Breast epithelium (tissue), 4 donors: ENCODE results near the gene ACTRT2. TPM values are rescaled to one million over a fixed set of nuclear protein-coding genes. Genes with fewer than 3 reads are reported as not detected.

Experiments
- DNase-seq, 2 donors: peaks; one replicate each; pipeline ENCODE4 v3.0.0-alpha.2; 2019; ENCODE audit warnings: low spot score in 2 of 2
- H3K27ac ChIP-seq, 2 donors: fragments of 200-600 bp; sonication (generic) in 1 of 2; one replicate each; pipeline ENCODE4 v1.5.1; 2016 to 2019; ENCODE audit warnings: mild to moderate bottlenecking in 1 of 2
- H3K27me3 ChIP-seq, 2 donors: fragments of 200-600 bp; sonication (generic) in 1 of 2; one replicate each; pipeline versions ENCODE4 v1.5.1 to v1.6.0; 2017 to 2019; ENCODE audit warnings: control low read depth in 1 of 2, mild to moderate bottlenecking in 1 of 2
- H3K36me3 ChIP-seq: fragments of 200-600 bp; one replicate; pipeline ENCODE4 v1.5.1; 2019
- H3K4me1 ChIP-seq, 2 donors: fragments of 200-600 bp; sonication (generic); one replicate each; pipeline ENCODE4 v1.5.1; 2016 to 2019; ENCODE audit warnings: control low read depth in 1 of 2
- H3K4me3 ChIP-seq, 3 donors: fragments of 200-600 bp; sonication (generic); 1 replicate in 2 of 3; 2 replicates in 1 of 3; pipeline ENCODE4 v1.5.1; 2016 to 2019; ENCODE audit warnings: mild to moderate bottlenecking in 3 of 3, moderate library complexity in 2 of 3
- H3K9me3 ChIP-seq, 2 donors: fragments of 200-600 bp; sonication (generic) in 1 of 2; one replicate each; pipeline ENCODE4 v1.5.1; 2016 to 2019; ENCODE audit warnings: control low read depth in 1 of 2
- CTCF ChIP-seq, 3 donors: fragments of 450-650 bp; IDR thresholded peaks; one replicate each; pipeline ENCODE4 v1.5.1; 2016 to 2017; ENCODE audit warnings: antibody characterized with exemption in 3 of 3, mild to moderate bottlenecking in 3 of 3, moderate library complexity in 3 of 3
- POLR2A ChIP-seq: fragments of 450-650 bp; IDR thresholded peaks from one replicate; pipeline ENCODE4 v1.6.1; 2016; ENCODE audit warnings: antibody characterized with exemption, mild to moderate bottlenecking, moderate library complexity
- POLR2AphosphoS5 ChIP-seq, 3 donors: sonication (generic); formaldehyde crosslinking; IDR thresholded peaks; one replicate each; pipeline ENCODE4 v1.6.1; 2017; ENCODE audit warnings: antibody characterized with exemption in 3 of 3
- intact Hi-C: fragments of 100-400 bp; cut with DNase I; formaldehyde crosslinking; loops from one replicate; pipeline ENCODE4 v1.15.1; 2023; ENCODE audit warnings: low total_unique reads
- total RNA-seq, 3 donors: library from RNA; depleted of rRNA; stranded (reverse); fragments of >200 nt; gene quantifications; one replicate each; pipeline ENCODE4 v1.1.0, GENCODE V29; 2016

Gene ACTRT2
- total RNA-seq, 3 donors from 2014 or later: not detected

- intact Hi-C loops: no loop called here
- H3K27ac ChIP-seq: no peak overlapping the region
Measured at GRCh38 chr1:3060601-3061551, 39.6 kb downstream of the ACTRT2 start.

GRCh38 chr1:3061566-3061965 is 40.3 kb downstream of the ACTRT2 start:
- H3K4me3 ChIP-seq: no peak overlapping the region
- no peaks in the 10 kb centered on the region for H3K36me3 ChIP-seq
- peak in 1 of 2 donors; percentile 22 for DNase-seq
- TF ChIP-seq POLR2AphosphoS5 (IDR thresholded peaks at IDR 0.05) (no peak), CTCF (IDR thresholded peaks at IDR 0.05) (no peak), POLR2A (no peak)
- peaks cover 6 to 77% of the 10 kb centered on the region in 2 donors for H3K27me3 ChIP-seq
- H3K9me3 ChIP-seq: no peaks in the 10 kb centered on the region
- peaks cover 5 to 8% of the 10 kb centered on the region in 2 donors for H3K4me1 ChIP-seq
- H3K27ac ChIP-seq: no peak overlapping the region
- intact Hi-C loops: no loop called here

More at GRCh38 chr1:3060601-3061551, 39.6 kb downstream of the ACTRT2 start:
- Histone ChIP-seq H3K27me3 (peaks cover 6 to 72% of the 10 kb centered on the region in 2 donors), H3K9me3 (no peaks in the 10 kb centered on the region), H3K36me3 (no peaks in the 10 kb centered on the region), H3K4me1 (peaks cover 5 to 8% of the 10 kb centered on the region in 2 donors), H3K4me3 (no peak overlapping the region)
- DNase-seq: peak in 1 of 2 donors; percentile 38
- TF ChIP-seq POLR2A: no peak
- no peak for TF ChIP-seq POLR2AphosphoS5 (IDR thresholded peaks at IDR 0.05)
- no peak for TF ChIP-seq CTCF (IDR thresholded peaks at IDR 0.05)

GRCh38 chr1:3061981-3062615 is 40.8 kb downstream of the ACTRT2 start:
- no peaks in the 10 kb centered on the region for H3K36me3 ChIP-seq
- H3K4me1 ChIP-seq: peaks cover 5 to 8% of the 10 kb centered on the region in 2 donors
- peaks cover 6 to 79% of the 10 kb centered on the region in 2 donors for H3K27me3 ChIP-seq
- intact Hi-C loops: no loop called here
- DNase-seq: peak in 1 of 2 donors; percentile 39
- no peak for TF ChIP-seq POLR2AphosphoS5 (IDR thresholded peaks at IDR 0.05)
- no peak overlapping the region for H3K27ac ChIP-seq
- H3K9me3 ChIP-seq: no peaks in the 10 kb centered on the region
- H3K4me3 ChIP-seq: no peak overlapping the region

- Histone ChIP-seq H3K27me3 (peaks cover 6 to 83% of the 10 kb centered on the region in 2 donors), H3K36me3 (no peaks in the 10 kb centered on the region), H3K4me1 (peaks cover 5 to 8% of the 10 kb centered on the region in 2 donors), H3K9me3 (no peaks in the 10 kb centered on the region), H3K4me3 (peak overlapping the region in 2 of 3 donors; percentile 42 to 58), H3K27ac (no peak overlapping the region)
- no peak for TF ChIP-seq POLR2AphosphoS5 (IDR thresholded peaks at IDR 0.05)
- no peak for TF ChIP-seq POLR2A
- TF ChIP-seq CTCF (IDR thresholded peaks at IDR 0.05): no peak
- intact Hi-C loops: no loop called here
- DNase-seq: peak in 1 of 2 donors; percentile 49
Measured at GRCh38 chr1:3062616-3063378, 41.5 kb downstream of the ACTRT2 start.
